GM12892 (cell line): ENCODE data around the gene EVA1B.

ENCODE experiments used
- POLR2A ChIP-seq: IDR thresholded peaks from 2 replicates; pipeline ENCODE4 v1.6.1; 2011; ENCODE audit warnings: low read depth, low read length, control low read depth
- TAF1 ChIP-seq: IDR thresholded peaks from 2 replicates; pipeline ENCODE4 v1.6.1; 2011; ENCODE audit warnings: low read depth, mild to moderate bottlenecking, control low read depth, low read length, borderline replicate concordance

- TF ChIP-seq POLR2A (no peak), TAF1 (no peak)
These were observed 26.4 kb downstream of the EVA1B start for GRCh38 chr1:36297062-36297461.
